ENCODE data around the gene MAPRE2. TPM values are rescaled to one million over a fixed set of nuclear protein-coding genes. Genes with fewer than 3 reads are reported as not detected.
A peak's percentile ranks its signal among the peaks of the same experiment; 100 is the strongest.

Gene MAPRE2
- total RNA-seq, 2 donors from 2014 or later: 107 to 133 TPM

- no peaks in the 10 kb centered on the region for H3K9me3 ChIP-seq
- no peak for TF ChIP-seq CTCF (IDR thresholded peaks at IDR 0.05)
- no peak overlapping the region for H3K27ac ChIP-seq
- no peaks in the 10 kb centered on the region for H3K27me3 ChIP-seq
- no peak for DNase-seq (ENCODE audit: low spot score)
- peaks cover 0 to 15% of the 10 kb centered on the region in 2 donors for H3K4me1 ChIP-seq
- no peak overlapping the region for H3K4me3 ChIP-seq
- H3K36me3 ChIP-seq: no peaks in the 10 kb centered on the region
Observed at GRCh38 chr18:35038029-35038428, 3.2 kb upstream of the MAPRE2 start.

GRCh38 chr18:35038881-35039491, 2.2 kb upstream of the MAPRE2 start:
- Histone ChIP-seq H3K4me1 (peaks cover 0 to 25% of the 10 kb centered on the region in 2 donors), H3K27me3 (no peaks in the 10 kb centered on the region), H3K9me3 (no peaks in the 10 kb centered on the region), H3K4me3 (no peak overlapping the region), H3K36me3 (no peaks in the 10 kb centered on the region), H3K27ac (no peak overlapping the region)
- DNase-seq (ENCODE audit: low spot score): no peak
- TF ChIP-seq CTCF (IDR thresholded peaks at IDR 0.05): no peak

- no peaks in the 10 kb centered on the region for H3K9me3 ChIP-seq
- DNase-seq (ENCODE audit: low spot score): no peak
- peak overlapping the region; percentile 76 to 87 for H3K4me3 ChIP-seq
- no peak for TF ChIP-seq CTCF (IDR thresholded peaks at IDR 0.05)
- no peaks in the 10 kb centered on the region for H3K36me3 ChIP-seq
- no peaks in the 10 kb centered on the region for H3K27me3 ChIP-seq
- peak overlapping the region; percentile 89 to 92 for H3K27ac ChIP-seq
- H3K4me1 ChIP-seq: peaks cover 0 to 41% of the 10 kb centered on the region in 2 donors
Observed at GRCh38 chr18:35040638-35040987, 600 bp upstream of the MAPRE2 start.

GRCh38 chr18:35041815-35042387, 688 bp downstream of the MAPRE2 start:
- peaks cover 0 to 54% of the 10 kb centered on the region in 2 donors for H3K4me1 ChIP-seq
- H3K27me3 ChIP-seq: no peaks in the 10 kb centered on the region
- H3K4me3 ChIP-seq: peak overlapping the region; percentile 76 to 87
- H3K9me3 ChIP-seq: no peaks in the 10 kb centered on the region
- no peak for DNase-seq (ENCODE audit: low spot score)
- no peak for TF ChIP-seq CTCF (IDR thresholded peaks at IDR 0.05)
- H3K36me3 ChIP-seq: no peaks in the 10 kb centered on the region
- H3K27ac ChIP-seq: peak overlapping the region; percentile 89 to 92

GRCh38 chr18:35042389-35043071, 1.3 kb downstream of the MAPRE2 start:
- H3K27me3 ChIP-seq: no peaks in the 10 kb centered on the region
- peaks cover 0 to 59% of the 10 kb centered on the region in 2 donors for H3K4me1 ChIP-seq
- TF ChIP-seq CTCF (IDR thresholded peaks at IDR 0.05): no peak
- peak overlapping the region; percentile 89 to 92 for H3K27ac ChIP-seq
- DNase-seq (ENCODE audit: low spot score): no peak
- H3K36me3 ChIP-seq: no peaks in the 10 kb centered on the region
- H3K4me3 ChIP-seq: peak overlapping the region; percentile 76 to 87
- no peaks in the 10 kb centered on the region for H3K9me3 ChIP-seq
